Tibial nerve (tissue), 4 donors: ENCODE measurements around the gene PPP4R4.

ENCODE experiments used
- EP300 ChIP-seq, 2 donors: sonication (generic); formaldehyde crosslinking; IDR thresholded peaks; one replicate each; pipeline ENCODE4 v1.6.1; 2017; ENCODE audit warnings: antibody characterized with exemption in 2 of 2, mild to moderate bottlenecking in 1 of 2
- POLR2A ChIP-seq, 2 donors: fragments of 450-650 bp; IDR thresholded peaks; one replicate each; pipeline ENCODE4 v1.6.1; 2017; ENCODE audit warnings: antibody characterized with exemption in 2 of 2, mild to moderate bottlenecking in 2 of 2, moderate library complexity in 2 of 2
- TF ChIP-seq, protein P1 (sequence below), 5 experiments: fragments of 200-600 bp in 3 of 5; fragments of 450-650 bp in 2 of 5; sonication (generic) in 3 of 5; IDR thresholded peaks; one replicate each; pipeline ENCODE4 v1.5.1; 2016 to 2019; ENCODE audit warnings: antibody characterized with exemption in 5 of 5, mild to moderate bottlenecking in 3 of 5, moderate library complexity in 2 of 5

DNA sequence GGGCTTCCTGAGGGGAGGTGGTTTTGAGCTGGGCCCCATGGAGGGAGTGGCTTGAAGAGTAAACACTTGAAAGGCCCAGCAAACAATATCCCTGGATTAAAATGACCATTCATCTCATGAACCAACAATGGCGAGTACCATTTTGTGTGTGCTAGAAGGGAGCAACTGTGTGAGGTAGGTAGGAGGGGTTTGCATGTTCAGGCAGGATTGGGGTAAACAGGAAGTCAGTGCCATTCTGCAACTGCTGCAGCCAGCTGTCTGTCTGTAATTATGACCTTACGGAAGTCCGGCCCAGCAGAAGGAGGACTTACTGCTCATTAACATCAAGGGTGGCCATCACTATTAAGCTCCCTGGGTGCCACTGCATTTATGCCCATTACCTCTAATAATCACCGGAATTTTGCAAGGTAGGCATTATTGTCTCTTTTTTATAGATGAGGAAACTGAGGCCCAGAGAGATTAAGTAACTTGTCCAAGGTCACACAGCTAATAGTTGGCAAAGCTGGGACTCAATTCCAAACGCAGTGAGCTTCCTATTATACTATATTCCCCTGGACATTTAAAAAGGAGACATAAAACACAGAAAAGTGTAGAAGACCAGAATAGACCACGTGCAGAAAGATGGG lies 28.1 kb upstream of the PPP4R4 start:
- TF ChIP-seq, protein P1, sequence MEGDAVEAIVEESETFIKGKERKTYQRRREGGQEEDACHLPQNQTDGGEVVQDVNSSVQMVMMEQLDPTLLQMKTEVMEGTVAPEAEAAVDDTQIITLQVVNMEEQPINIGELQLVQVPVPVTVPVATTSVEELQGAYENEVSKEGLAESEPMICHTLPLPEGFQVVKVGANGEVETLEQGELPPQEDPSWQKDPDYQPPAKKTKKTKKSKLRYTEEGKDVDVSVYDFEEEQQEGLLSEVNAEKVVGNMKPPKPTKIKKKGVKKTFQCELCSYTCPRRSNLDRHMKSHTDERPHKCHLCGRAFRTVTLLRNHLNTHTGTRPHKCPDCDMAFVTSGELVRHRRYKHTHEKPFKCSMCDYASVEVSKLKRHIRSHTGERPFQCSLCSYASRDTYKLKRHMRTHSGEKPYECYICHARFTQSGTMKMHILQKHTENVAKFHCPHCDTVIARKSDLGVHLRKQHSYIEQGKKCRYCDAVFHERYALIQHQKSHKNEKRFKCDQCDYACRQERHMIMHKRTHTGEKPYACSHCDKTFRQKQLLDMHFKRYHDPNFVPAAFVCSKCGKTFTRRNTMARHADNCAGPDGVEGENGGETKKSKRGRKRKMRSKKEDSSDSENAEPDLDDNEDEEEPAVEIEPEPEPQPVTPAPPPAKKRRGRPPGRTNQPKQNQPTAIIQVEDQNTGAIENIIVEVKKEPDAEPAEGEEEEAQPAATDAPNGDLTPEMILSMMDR (IDR thresholded peaks at IDR 0.05): no peak
- TF ChIP-seq EP300 (IDR thresholded peaks at IDR 0.05) (no peak), POLR2A (IDR thresholded peaks at IDR 0.05) (no peak)
